IMR-90 (cell line): ENCODE measurements around the gene IL22RA1.

Experiments used
- BHLHE40 ChIP-seq: fragments of 150-350 bp; IDR thresholded peaks from 2 replicates; pipeline ENCODE4 v1.6.1; 2016; ENCODE audit warnings: mild to moderate bottlenecking, low read depth, low read length
- CEBPB ChIP-seq: IDR thresholded peaks from 2 replicates; pipeline ENCODE4 v1.6.1; 2012; ENCODE audit warnings: low read depth, low read length, improper control_type of control experiment
- CHD1 ChIP-seq: IDR thresholded peaks from 2 replicates; pipeline ENCODE4 v1.6.1; 2012; ENCODE audit warnings: low read depth, low read length, improper control_type of control experiment
- FOS ChIP-seq: fragments of 150-350 bp; IDR thresholded peaks from 2 replicates; pipeline ENCODE4 v1.6.1; 2016; ENCODE audit warnings: low read depth, low read length
- MAFK ChIP-seq: IDR thresholded peaks from 2 replicates; pipeline ENCODE4 v1.6.1; 2012; ENCODE audit warnings: low read depth, low read length, improper control_type of control experiment
- MAZ ChIP-seq: IDR thresholded peaks from 2 replicates; pipeline ENCODE4 v1.6.1; 2012; ENCODE audit warnings: low read depth, mild to moderate bottlenecking, low read length, improper control_type of control experiment, moderate library complexity, borderline replicate concordance
- MXI1 ChIP-seq: IDR thresholded peaks from 2 replicates; pipeline ENCODE4 v1.6.1; 2012; ENCODE audit warnings: low read depth, mild to moderate bottlenecking, low read length, moderate library complexity, borderline replicate concordance
- NFE2L2 ChIP-seq: fragments of 150-350 bp; IDR thresholded peaks from 2 replicates; pipeline ENCODE4 v1.6.1; 2016; ENCODE audit warnings: low read depth, mild to moderate bottlenecking, low read length
- POLR2A ChIP-seq: IDR thresholded peaks from 2 replicates; pipeline ENCODE4 v1.6.1; 2012; ENCODE audit warnings: mild to moderate bottlenecking, low read depth, low read length
- RAD21 ChIP-seq: IDR thresholded peaks from 2 replicates; pipeline ENCODE4 v1.6.1; 2012; ENCODE audit warnings: low read length, improper control_type of control experiment
- RCOR1 ChIP-seq: IDR thresholded peaks from 2 replicates; pipeline ENCODE4 v1.6.1; 2012; ENCODE audit warnings: mild to moderate bottlenecking, low read length, improper control_type of control experiment; ENCODE audit not compliant: insufficient replicate concordance
- SMC3 ChIP-seq: fragments of 150-350 bp; IDR thresholded peaks from 2 replicates; pipeline ENCODE4 v1.6.1; 2016; ENCODE audit warnings: low read depth, mild to moderate bottlenecking, antibody characterized with exemption, low read length, moderate library complexity
- TF ChIP-seq, protein P1 (sequence below): conservative IDR thresholded peaks from 2 replicates; pipeline ENCODE4 v1.5.1; 2012; ENCODE audit warnings: mild to moderate bottlenecking, low read depth, low read length, improper control_type of control experiment
- TF ChIP-seq, protein P2 (sequence below): fragments of 150-350 bp; IDR thresholded peaks from 2 replicates; pipeline ENCODE4 v1.6.1; 2017; ENCODE audit warnings: mild to moderate bottlenecking, antibody characterized with exemption, low read length, low read depth

DNA sequence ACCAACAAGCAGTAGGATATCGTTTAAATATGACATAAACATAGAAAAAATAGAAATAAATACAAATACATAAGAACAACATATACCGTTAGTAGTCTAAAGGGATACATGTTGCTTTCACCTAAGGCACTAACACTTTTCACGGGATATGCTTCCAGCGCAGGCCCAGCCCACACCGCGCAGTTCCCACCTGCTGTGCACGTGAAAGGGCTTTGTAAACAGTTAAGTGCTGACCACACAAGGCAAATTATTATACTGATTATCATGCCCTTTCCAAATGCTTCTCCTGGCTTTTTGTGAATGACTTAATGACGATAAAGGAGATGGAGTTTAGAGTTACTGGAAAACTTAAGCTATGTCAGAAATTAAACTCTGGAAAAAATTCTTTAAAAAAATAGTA is 11.3 kb upstream of the IL22RA1 start:
- TF ChIP-seq FOS (no peak), POLR2A (no peak), CEBPB (no peak), RAD21 (no peak), CHD1 (no peak), RCOR1 (no peak), MXI1 (no peak), BHLHE40 (no peak), MAFK (no peak), MAZ (no peak), SMC3 (no peak), NFE2L2 (no peak)
- TF ChIP-seq, protein P1, sequence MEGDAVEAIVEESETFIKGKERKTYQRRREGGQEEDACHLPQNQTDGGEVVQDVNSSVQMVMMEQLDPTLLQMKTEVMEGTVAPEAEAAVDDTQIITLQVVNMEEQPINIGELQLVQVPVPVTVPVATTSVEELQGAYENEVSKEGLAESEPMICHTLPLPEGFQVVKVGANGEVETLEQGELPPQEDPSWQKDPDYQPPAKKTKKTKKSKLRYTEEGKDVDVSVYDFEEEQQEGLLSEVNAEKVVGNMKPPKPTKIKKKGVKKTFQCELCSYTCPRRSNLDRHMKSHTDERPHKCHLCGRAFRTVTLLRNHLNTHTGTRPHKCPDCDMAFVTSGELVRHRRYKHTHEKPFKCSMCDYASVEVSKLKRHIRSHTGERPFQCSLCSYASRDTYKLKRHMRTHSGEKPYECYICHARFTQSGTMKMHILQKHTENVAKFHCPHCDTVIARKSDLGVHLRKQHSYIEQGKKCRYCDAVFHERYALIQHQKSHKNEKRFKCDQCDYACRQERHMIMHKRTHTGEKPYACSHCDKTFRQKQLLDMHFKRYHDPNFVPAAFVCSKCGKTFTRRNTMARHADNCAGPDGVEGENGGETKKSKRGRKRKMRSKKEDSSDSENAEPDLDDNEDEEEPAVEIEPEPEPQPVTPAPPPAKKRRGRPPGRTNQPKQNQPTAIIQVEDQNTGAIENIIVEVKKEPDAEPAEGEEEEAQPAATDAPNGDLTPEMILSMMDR = no peak
- TF ChIP-seq, protein P2, sequence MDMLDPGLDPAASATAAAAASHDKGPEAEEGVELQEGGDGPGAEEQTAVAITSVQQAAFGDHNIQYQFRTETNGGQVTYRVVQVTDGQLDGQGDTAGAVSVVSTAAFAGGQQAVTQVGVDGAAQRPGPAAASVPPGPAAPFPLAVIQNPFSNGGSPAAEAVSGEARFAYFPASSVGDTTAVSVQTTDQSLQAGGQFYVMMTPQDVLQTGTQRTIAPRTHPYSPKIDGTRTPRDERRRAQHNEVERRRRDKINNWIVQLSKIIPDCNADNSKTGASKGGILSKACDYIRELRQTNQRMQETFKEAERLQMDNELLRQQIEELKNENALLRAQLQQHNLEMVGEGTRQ = no peak
